Measurements from ENCODE around the gene NXNL2.

Gene NXNL2

GRCh38 chr9:88498880-88499279, 36.1 kb upstream of the NXNL2 start:
- Histone ChIP-seq H3K4me1 (ENCODE audit: insufficient read depth, poor library complexity, severe bottlenecking) (no peaks in the 10 kb centered on the region), H3K9me3 (ENCODE audit: severe bottlenecking) (no peaks in the 10 kb centered on the region), H3K27ac (ENCODE audit: poor library complexity, severe bottlenecking) (no peak overlapping the region), H3K36me3 (ENCODE audit: low read depth) (no peaks in the 10 kb centered on the region), H3K4me3 (ENCODE audit: severe bottlenecking) (no peak overlapping the region), H3K27me3 (ENCODE audit: insufficient read depth, poor library complexity, severe bottlenecking) (no peaks in the 10 kb centered on the region)
- TF ChIP-seq, protein P1, sequence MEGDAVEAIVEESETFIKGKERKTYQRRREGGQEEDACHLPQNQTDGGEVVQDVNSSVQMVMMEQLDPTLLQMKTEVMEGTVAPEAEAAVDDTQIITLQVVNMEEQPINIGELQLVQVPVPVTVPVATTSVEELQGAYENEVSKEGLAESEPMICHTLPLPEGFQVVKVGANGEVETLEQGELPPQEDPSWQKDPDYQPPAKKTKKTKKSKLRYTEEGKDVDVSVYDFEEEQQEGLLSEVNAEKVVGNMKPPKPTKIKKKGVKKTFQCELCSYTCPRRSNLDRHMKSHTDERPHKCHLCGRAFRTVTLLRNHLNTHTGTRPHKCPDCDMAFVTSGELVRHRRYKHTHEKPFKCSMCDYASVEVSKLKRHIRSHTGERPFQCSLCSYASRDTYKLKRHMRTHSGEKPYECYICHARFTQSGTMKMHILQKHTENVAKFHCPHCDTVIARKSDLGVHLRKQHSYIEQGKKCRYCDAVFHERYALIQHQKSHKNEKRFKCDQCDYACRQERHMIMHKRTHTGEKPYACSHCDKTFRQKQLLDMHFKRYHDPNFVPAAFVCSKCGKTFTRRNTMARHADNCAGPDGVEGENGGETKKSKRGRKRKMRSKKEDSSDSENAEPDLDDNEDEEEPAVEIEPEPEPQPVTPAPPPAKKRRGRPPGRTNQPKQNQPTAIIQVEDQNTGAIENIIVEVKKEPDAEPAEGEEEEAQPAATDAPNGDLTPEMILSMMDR (IDR thresholded peaks at IDR 0.05; ENCODE audit: poor library complexity, severe bottlenecking) = no peak
- ATAC-seq (ENCODE audit: low read depth) = no peak
- DNase-seq (ENCODE audit: low spot score) = no peak

DNA sequence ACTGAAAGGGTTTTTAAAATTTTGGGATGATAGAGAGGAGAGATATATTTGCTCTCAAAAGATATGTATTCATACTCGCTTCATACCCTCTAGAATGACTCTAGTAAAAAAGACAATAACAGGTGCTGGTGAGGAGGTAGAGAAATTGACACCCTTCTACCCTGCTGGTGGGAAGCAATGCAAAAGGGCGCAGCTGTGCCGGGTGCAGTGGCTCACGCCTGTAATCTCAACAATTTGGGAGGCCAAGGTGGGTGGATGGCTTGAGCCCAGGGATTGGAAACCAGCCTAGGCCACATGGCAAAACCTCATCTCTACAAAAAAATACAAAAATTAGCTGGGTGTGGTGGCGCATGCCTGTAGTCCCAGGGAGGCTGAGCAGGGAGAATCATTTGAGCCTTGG, 33.9 kb upstream of the NXNL2 start:
- Histone ChIP-seq H3K27me3 (ENCODE audit: insufficient read depth, poor library complexity, severe bottlenecking) (no peaks in the 10 kb centered on the region), H3K4me3 (ENCODE audit: severe bottlenecking) (no peak overlapping the region), H3K27ac (ENCODE audit: poor library complexity, severe bottlenecking) (no peak overlapping the region), H3K9me3 (ENCODE audit: severe bottlenecking) (no peaks in the 10 kb centered on the region), H3K36me3 (ENCODE audit: low read depth) (no peaks in the 10 kb centered on the region), H3K4me1 (ENCODE audit: insufficient read depth, poor library complexity, severe bottlenecking) (no peaks in the 10 kb centered on the region)
- DNase-seq (ENCODE audit: low spot score) (no peak), ATAC-seq (ENCODE audit: low read depth) (no peak)
- TF ChIP-seq, protein P1 (IDR thresholded peaks at IDR 0.05; ENCODE audit: poor library complexity, severe bottlenecking) = no peak

DNA sequence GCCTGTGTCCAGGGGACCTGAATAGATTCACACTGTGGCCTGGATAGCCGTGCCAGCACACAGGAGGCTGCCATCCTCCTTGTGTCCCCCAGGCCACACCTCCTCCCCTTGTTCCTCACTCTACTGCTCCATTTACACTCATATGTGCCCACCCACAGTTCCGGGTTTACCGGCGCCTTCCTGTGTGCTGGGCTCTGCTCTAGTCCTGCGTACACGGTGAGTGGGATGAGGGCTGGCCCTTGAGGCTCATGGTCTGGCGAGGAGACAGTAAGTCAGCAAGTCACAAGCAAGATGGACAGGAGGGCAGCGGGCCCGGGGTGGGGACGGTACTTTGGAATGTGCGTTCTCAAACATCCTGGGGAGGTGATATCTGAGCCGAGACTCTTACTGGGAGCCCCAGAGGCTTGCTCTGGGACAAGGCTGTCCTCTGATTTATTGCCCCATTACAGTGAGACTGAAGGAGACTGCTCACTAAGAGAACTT, 32.4 kb upstream of the NXNL2 start:
- no peak for DNase-seq (ENCODE audit: low spot score)
- H3K9me3 ChIP-seq (ENCODE audit: severe bottlenecking) = no peaks in the 10 kb centered on the region
- no peak overlapping the region for H3K4me3 ChIP-seq (ENCODE audit: severe bottlenecking)
- no peaks in the 10 kb centered on the region for H3K4me1 ChIP-seq (ENCODE audit: insufficient read depth, poor library complexity, severe bottlenecking)
- TF ChIP-seq, protein P1 (IDR thresholded peaks at IDR 0.05; ENCODE audit: poor library complexity, severe bottlenecking) = no peak
- no peaks in the 10 kb centered on the region for H3K27me3 ChIP-seq (ENCODE audit: insufficient read depth, poor library complexity, severe bottlenecking)
- ATAC-seq (ENCODE audit: low read depth) = no peak
- H3K36me3 ChIP-seq (ENCODE audit: low read depth) = no peaks in the 10 kb centered on the region
- no peak overlapping the region for H3K27ac ChIP-seq (ENCODE audit: poor library complexity, severe bottlenecking)

GRCh38 chr9:88503081-88503844, 31.7 kb upstream of the NXNL2 start:
- Histone ChIP-seq H3K27ac (ENCODE audit: poor library complexity, severe bottlenecking) (no peak overlapping the region), H3K4me1 (ENCODE audit: insufficient read depth, poor library complexity, severe bottlenecking) (no peaks in the 10 kb centered on the region), H3K27me3 (ENCODE audit: insufficient read depth, poor library complexity, severe bottlenecking) (no peaks in the 10 kb centered on the region), H3K9me3 (ENCODE audit: severe bottlenecking) (no peaks in the 10 kb centered on the region), H3K36me3 (ENCODE audit: low read depth) (no peaks in the 10 kb centered on the region), H3K4me3 (ENCODE audit: severe bottlenecking) (no peak overlapping the region)
- ATAC-seq (ENCODE audit: low read depth) (no peak), DNase-seq (ENCODE audit: low spot score) (no peak)
- TF ChIP-seq, protein P1 (IDR thresholded peaks at IDR 0.05; ENCODE audit: poor library complexity, severe bottlenecking) = no peak

All from RWPE2 (cell line).